HepG2 (cell line): ENCODE data around the gene SMARCB1. TPM values are rescaled to one million over a fixed set of nuclear protein-coding genes. Genes with fewer than 3 reads are reported as not detected.

ENCODE experiments used
- GABPA ChIP-seq, 2 experiments: IDR thresholded peaks; 2 replicates each; pipeline ENCODE4 v1.6.1; 2011 to 2016; ENCODE audit warnings: low read depth in 2 of 2, low read length in 1 of 2, missing biosample characterization in 1 of 2, missing genetic modification characterization in 1 of 2
- HNRNPH1 ChIP-seq: fragments of 200-400 bp; formaldehyde crosslinking; optimal IDR thresholded peaks from 2 replicates; pipeline ENCODE3; 2017; ENCODE audit warnings: mild to moderate bottlenecking, low read depth, low read length
- HOXA7 ChIP-seq: sonication (generic); formaldehyde crosslinking; IDR thresholded peaks from 2 replicates; pipeline ENCODE4 v1.8.1; 2022; ENCODE audit warnings: mild to moderate bottlenecking, missing genetic modification reagents, moderate library complexity
- MIER2 ChIP-seq: IDR thresholded peaks from 2 replicates; pipeline ENCODE4 v1.6.1; 2016; ENCODE audit warnings: missing biosample characterization, missing genetic modification reagents
- MYPOP ChIP-seq: sonication (generic); formaldehyde crosslinking; IDR thresholded peaks from 2 replicates; pipeline ENCODE4 v1.8.1; 2023; ENCODE audit warnings: mild to moderate bottlenecking, moderate library complexity, missing genetic modification reagents
- POGZ ChIP-seq: sonication (generic); formaldehyde crosslinking; IDR thresholded peaks from 2 replicates; pipeline ENCODE4 v1.4.0; 2020; ENCODE audit warnings: mild to moderate bottlenecking, missing genetic modification reagents
- REXO4 ChIP-seq: sonication (generic); formaldehyde crosslinking; IDR thresholded peaks from 2 replicates; pipeline ENCODE4 v1.8.0; 2022; ENCODE audit warnings: missing genetic modification reagents, mild to moderate bottlenecking, borderline replicate concordance
- SP2 ChIP-seq: sonication (generic); formaldehyde crosslinking; IDR thresholded peaks from 2 replicates; pipeline ENCODE4 v1.5.1; 2020; ENCODE audit warnings: mild to moderate bottlenecking, missing genetic modification reagents
- SP5 ChIP-seq: IDR thresholded peaks from 2 replicates; pipeline ENCODE4 v1.6.1; 2016; ENCODE audit warnings: low read depth, borderline replicate concordance
- TBP ChIP-seq: sonication (generic); formaldehyde crosslinking; IDR thresholded peaks from 2 replicates; pipeline ENCODE4 v1.5.0; 2020; ENCODE audit warnings: missing genetic modification reagents
- TEAD3 ChIP-seq: optimal IDR thresholded peaks from 2 replicates; pipeline ENCODE3; 2016; ENCODE audit warnings: borderline replicate concordance
- UBTF ChIP-seq: sonication (generic); formaldehyde crosslinking; IDR thresholded peaks from 2 replicates; pipeline ENCODE4 v1.4.0; 2020; ENCODE audit warnings: mild to moderate bottlenecking, missing genetic modification reagents
- ZBTB14 ChIP-seq: sonication (generic); formaldehyde crosslinking; IDR thresholded peaks from 2 replicates; pipeline ENCODE4 v1.4.0; 2020; ENCODE audit warnings: missing genetic modification reagents
- ZBTB49 ChIP-seq: sonication (generic); formaldehyde crosslinking; IDR thresholded peaks from 2 replicates; pipeline ENCODE4 v1.4.0; 2020; ENCODE audit warnings: missing genetic modification reagents, borderline replicate concordance
- ZFP91 ChIP-seq: sonication (generic); formaldehyde crosslinking; IDR thresholded peaks from 2 replicates; pipeline ENCODE4 v1.9.0; 2022; ENCODE audit warnings: missing genetic modification reagents, mild to moderate bottlenecking, borderline replicate concordance
- ZMYM2 ChIP-seq: sonication (generic); formaldehyde crosslinking; IDR thresholded peaks from 2 replicates; pipeline ENCODE4 v1.8.0; 2022; ENCODE audit warnings: mild to moderate bottlenecking, missing genetic modification reagents
- ZNF263 ChIP-seq: sonication (generic); formaldehyde crosslinking; IDR thresholded peaks from 2 replicates; pipeline ENCODE4 v1.4.0; 2020; ENCODE audit warnings: missing genetic modification reagents
- ZNF484 ChIP-seq: sonication (generic); formaldehyde crosslinking; IDR thresholded peaks from 2 replicates; pipeline ENCODE4 v1.5.1; 2020; ENCODE audit warnings: mild to moderate bottlenecking, low read depth, missing genetic modification reagents, borderline replicate concordance
- ZNF543 ChIP-seq: sonication (generic); formaldehyde crosslinking; IDR thresholded peaks from 2 replicates; pipeline ENCODE4 v1.4.0; 2020; ENCODE audit warnings: mild to moderate bottlenecking, missing genetic modification reagents
- ZNF577 ChIP-seq: sonication (generic); formaldehyde crosslinking; IDR thresholded peaks from 2 replicates; pipeline ENCODE4 v1.4.0; 2020; ENCODE audit warnings: mild to moderate bottlenecking, low read depth, missing genetic modification reagents, borderline replicate concordance
- ZNF839 ChIP-seq: sonication (generic); formaldehyde crosslinking; IDR thresholded peaks from 2 replicates; pipeline ENCODE4 v1.4.0; 2020; ENCODE audit warnings: missing genetic modification reagents, mild to moderate bottlenecking, borderline replicate concordance
- polyA plus RNA-seq, 8 experiments: library from polyadenylated mRNA; depleted of rRNA in 3 of 8; stranded (reverse) in 7 of 8; unstranded in 1 of 8; fragments of >200 nt; fragmentation: Illumina TruSeq in 4 of 8; extraction: Trizol in 4 of 8; gene quantifications; 2 replicates each; pipeline versions ENCODE4 v1.2.1 to v1.2.3, GENCODE V29; 2011 to 2016; ENCODE audit warnings: low read depth in 4 of 8, missing spikeins in 1 of 8, mixed read lengths in 1 of 8; ENCODE audit not compliant: insufficient read depth in 1 of 8
- total RNA-seq, 5 experiments: library from RNA; depleted of rRNA; stranded (reverse); fragments of >200 nt; fragmentation: Illumina TruSeq; extraction: Trizol; gene quantifications; 2 replicates each; pipeline ENCODE4 v1.2.3, GENCODE V29; 2016; ENCODE audit warnings: low read depth in 1 of 5

SMARCB1 gene
- total and polyA plus RNA-seq, 2 of the 13 experiments (the other 11 are each of a cell fraction or from before 2014, with no cell fraction given), result 74.0 to 166 TPM

GRCh38 chr22:23750714-23751440 lies 35.9 kb upstream of the SMARCB1 start, which contains the start of gene ZNF70 (continued):
- TF ChIP-seq ZNF839 (no peak), SP5 (CRISPR knock-in tag) (peak; percentile 57; the same call in 1 of the 2 replicates), SP2 (peak; percentile 67), TEAD3 (CRISPR knock-in tag) (no peak), HOXA7 (CRISPR knock-in tag) (no peak), ZNF484 (CRISPR knock-in tag) (0 out of 2 replicates have a peak, but pooled peaks have one; percentile 46), ZBTB49 (CRISPR knock-in tag) (no peak), ZNF263 (CRISPR knock-in tag) (no peak), TBP (no peak), ZFP91 (CRISPR knock-in tag) (peak; percentile 73; the same call in 1 of the 2 replicates), ZBTB14 (0 out of 2 replicates have a peak, but pooled peaks have one; percentile 10), ZMYM2 (CRISPR knock-in tag) (no peak), MIER2 (CRISPR knock-in tag) (no peak), GABPA (IDR thresholded peaks at IDR 0.05; ENCODE audit: low read depth, low read length) (peak; percentile 75), GABPA (CRISPR knock-in tag; IDR thresholded peaks at IDR 0.05; ENCODE audit: low read depth) (peak; percentile 79), UBTF (no peak; the same call in 1 of the 2 replicates), ZNF543 (CRISPR knock-in tag) (no peak), ZNF577 (no peak), POGZ (CRISPR knock-in tag) (no peak), REXO4 (CRISPR knock-in tag) (no peak), MYPOP (no peak), HNRNPH1 (no peak)
